AG04450 (cell line): Measurements from ENCODE around the gene TRAIP. TPM values are rescaled to one million over a fixed set of nuclear protein-coding genes. Genes with fewer than 3 reads are reported as not detected.

Source experiments
- CTCF ChIA-PET: fragments of 300-600, 350-600 bp; formaldehyde crosslinking; extraction: SDS; loops from one replicate; lab custom pipeline; 2022; ENCODE audit warnings: antibody characterized with exemption, inconsistent platforms; lab: Charles Lee
- POLR2A ChIA-PET: fragments of 350-600 bp; formaldehyde crosslinking; extraction: SDS; loops from one replicate; lab custom pipeline; 2021; ENCODE audit warnings: antibody characterized with exemption, inconsistent platforms; lab: Yijun Ruan, JAX
- DNase-seq: peaks from one replicate; pipeline ENCODE4 v3.0.0-alpha.2; 2011; ENCODE audit warnings: low read depth, low spot score
- H3K27ac ChIP-seq: one replicate; pipeline ENCODE4 v1.5.1; 2012; ENCODE audit warnings: low read depth, low read length, control low read depth
- H3K27me3 ChIP-seq: one replicate; pipeline ENCODE4 v1.6.0; 2012; ENCODE audit warnings: low read length; ENCODE audit not compliant: control insufficient read depth, insufficient read depth
- H3K4me3 ChIP-seq: 2 replicates; pipeline ENCODE4 v1.5.1; 2011; ENCODE audit warnings: mild to moderate bottlenecking, low read depth, low read length, control low read depth
- H3K9me3 ChIP-seq: 2 replicates; pipeline ENCODE4 v1.5.1; 2012; ENCODE audit warnings: low read length; ENCODE audit not compliant: control insufficient read depth, insufficient read depth
- CTCF ChIP-seq: IDR thresholded peaks from 2 replicates; pipeline ENCODE4 v1.5.1; 2011; ENCODE audit warnings: low read depth, low read length, control low read depth, inconsistent platforms
- polyA plus RNA-seq: library from polyadenylated mRNA; depleted of rRNA; stranded (reverse); fragments of >200 nt; gene quantifications from 2 replicates; pipeline ENCODE4 v1.2.3, GENCODE V29; 2011

TRAIP gene
- polyA plus RNA-seq, 1 experiment: 1.7 TPM

DNA sequence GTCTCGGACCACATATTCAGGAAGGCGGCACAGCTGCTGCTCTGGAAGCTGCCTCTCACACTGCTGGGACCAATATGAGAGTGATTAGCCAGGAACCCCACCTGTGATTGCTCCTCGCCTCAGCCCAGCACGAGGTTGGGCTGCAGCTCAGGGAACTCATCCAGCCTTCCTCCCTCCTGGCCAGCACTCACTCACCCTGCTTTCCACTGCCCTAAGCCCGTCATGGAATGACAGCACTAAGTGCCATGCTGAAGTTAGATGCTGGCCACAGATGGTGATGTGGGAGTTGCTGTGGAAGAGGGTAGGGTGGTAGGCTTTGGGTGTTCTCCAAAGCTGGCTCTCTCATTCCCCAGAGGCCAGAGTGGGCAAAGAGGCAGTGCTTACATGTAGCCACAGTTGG lies 40.0 kb upstream of the TRAIP start:
- TF ChIP-seq CTCF: no peak
- Histone ChIP-seq H3K27ac (no peak overlapping the region), H3K9me3 (no peaks in the 10 kb centered on the region), H3K27me3 (no peaks in the 10 kb centered on the region), H3K4me3 (no peak overlapping the region)
- ChIA-PET CTCF (no interaction called here), POLR2A (no interaction called here)
- DNase-seq: no peak

GRCh38 chr3:49895791-49896190 lies 39.4 kb upstream of the TRAIP start:
- no peaks in the 10 kb centered on the region for H3K27me3 ChIP-seq
- no peak for TF ChIP-seq CTCF
- POLR2A ChIA-PET: no interaction called here
- H3K27ac ChIP-seq: no peak overlapping the region
- H3K9me3 ChIP-seq: no peaks in the 10 kb centered on the region
- CTCF ChIA-PET: no interaction called here
- H3K4me3 ChIP-seq: no peak overlapping the region
- no peak for DNase-seq

GRCh38 chr3:49889296-49889695 lies 32.9 kb upstream of the TRAIP start:
- TF ChIP-seq CTCF: no peak
- Histone ChIP-seq H3K27ac (no peak overlapping the region), H3K9me3 (no peaks in the 10 kb centered on the region), H3K4me3 (no peak overlapping the region), H3K27me3 (no peaks in the 10 kb centered on the region)
- ChIA-PET POLR2A (no interaction called here), CTCF (interaction anchor here (0.9 kb wide), 1 partner anchor 50 kb away, joined by 3 read pairs; no protein-coding TSS in a partner anchor)
- DNase-seq: no peak

- no peak for TF ChIP-seq CTCF
- ChIA-PET POLR2A (no interaction called here), CTCF (no interaction called here)
- Histone ChIP-seq H3K27me3 (peaks cover 12% of the 10 kb centered on the region), H3K9me3 (no peaks in the 10 kb centered on the region), H3K27ac (no peak overlapping the region), H3K4me3 (no peak overlapping the region)
- no peak for DNase-seq
These were observed 30.5 kb upstream of the TRAIP start for GRCh38 chr3:49886922-49887265.

GRCh38 chr3:49883998-49884397 lies 27.6 kb upstream of the TRAIP start:
- ChIA-PET POLR2A (interaction anchor here (0.6 to 1.4 kb wide), 2 partner anchors 56 to 369 kb away, joined by 3 read pairs; partner anchors contain the start of gene RBM6), CTCF (no interaction called here)
- no peak overlapping the region for H3K4me3 ChIP-seq
- no peak overlapping the region for H3K27ac ChIP-seq
- no peak for TF ChIP-seq CTCF
- DNase-seq: no peak
- peaks cover 26% of the 10 kb centered on the region for H3K27me3 ChIP-seq
- H3K9me3 ChIP-seq: no peaks in the 10 kb centered on the region
